Anterior cingulate cortex (tissue), 58 donors: ENCODE measurements around the gene HPS4.

Source experiments
- DNase-seq, 58 donors: peaks; one replicate each; lab custom pipeline; 2025; lab: John Stamatoyannopoulos, UW

Gene HPS4

GRCh38 chr22:26501996-26502395 is 18.4 kb upstream of the HPS4 start:
- DNase-seq, result no peak

- no peak for DNase-seq
Observed at GRCh38 chr22:26499188-26499703, 15.7 kb upstream of the HPS4 start.

GRCh38 chr22:26496456-26496855 is 12.9 kb upstream of the HPS4 start:
- DNase-seq, result no peak

- no peak for DNase-seq
Observed at GRCh38 chr22:26494506-26494905, 10.9 kb upstream of the HPS4 start.

- no peak for DNase-seq
Observed at GRCh38 chr22:26492220-26492619, 8.6 kb upstream of the HPS4 start.

- DNase-seq, result no peak
Observed at GRCh38 chr22:26489447-26490036, 6.0 kb upstream of the HPS4 start.

GRCh38 chr22:26487996-26488395 is 4.4 kb upstream of the HPS4 start:
- no peak for DNase-seq

- no peak for DNase-seq
Observed at GRCh38 chr22:26486394-26486793, 2.8 kb upstream of the HPS4 start.

GRCh38 chr22:26485806-26486390 is 2.3 kb upstream of the HPS4 start:
- no peak for DNase-seq

- no peak for DNase-seq
Observed at GRCh38 chr22:26485013-26485412, 1.4 kb upstream of the HPS4 start.

GRCh38 chr22:26484360-26484706 is 750 bp upstream of the HPS4 start:
- no peak for DNase-seq

GRCh38 chr22:26483043-26483438 is 542 bp downstream of the HPS4 start:
- no peak for DNase-seq

GRCh38 chr22:26482161-26482560 is 1.4 kb downstream of the HPS4 start:
- DNase-seq, result no peak

GRCh38 chr22:26481694-26482093 is 1.9 kb downstream of the HPS4 start:
- DNase-seq, result no peak

- no peak for DNase-seq
Observed at GRCh38 chr22:26481112-26481693, 2.4 kb downstream of the HPS4 start.

- DNase-seq, result no peak
Observed at GRCh38 chr22:26480611-26480932, 3.0 kb downstream of the HPS4 start.

GRCh38 chr22:26479792-26480610 is 3.6 kb downstream of the HPS4 start:
- DNase-seq, result no peak

- peak in 3 of 58 donors; percentile 15 to 26 (median 17) for DNase-seq
Observed at GRCh38 chr22:26479043-26479791, 4.4 kb downstream of the HPS4 start.

GRCh38 chr22:26477341-26477731 is 6.2 kb downstream of the HPS4 start:
- DNase-seq, result no peak

- DNase-seq, result no peak
Observed at GRCh38 chr22:26476705-26477340, 6.8 kb downstream of the HPS4 start.
